Endothelial cell of umbilical vein (primary cell): ENCODE data around the gene SRGAP1. TPM values are rescaled to one million over a fixed set of nuclear protein-coding genes. Genes with fewer than 3 reads are reported as not detected.
A peak's percentile ranks its signal among the peaks of the same experiment; 100 is the strongest.

Experiments used
- BruUV-seq: library from RNA; stranded (reverse); fragments of 400-500 nt; replicated peaks from 2 replicates; lab custom pipeline; 2021; lab: Mats Ljungman, UMichigan
- CTCF ChIA-PET: fragments of 300-600, 350-600 bp; sonication (Branson Sonifier 250); formaldehyde crosslinking; loops from one replicate; lab custom pipeline; 2021; ENCODE audit warnings: antibody characterized with exemption, inconsistent platforms; lab: Charles Lee
- POLR2A ChIA-PET: fragments of 300-600, 350-600 bp; sonication (Branson Sonifier 250); formaldehyde crosslinking; loops from one replicate; lab custom pipeline; 2021; ENCODE audit warnings: antibody characterized with exemption, inconsistent platforms; lab: Charles Lee
- DNase-seq: peaks from one replicate; pipeline ENCODE4 v3.0.0-alpha.2; 2011; ENCODE audit warnings: low read depth, low spot score
- FAIRE-seq: peaks from 2 replicates; lab custom pipeline; 2011; peaks lifted over from hg19 to GRCh38; lab: Jason Lieb, UNC
- H2AFZ ChIP-seq: 2 replicates; pipeline ENCODE4 v1.6.0; 2012; ENCODE audit warnings: low read depth, low read length, control low read depth, inconsistent platforms
- H3K27ac ChIP-seq: 2 replicates; pipeline ENCODE4 v1.5.1; 2011; ENCODE audit warnings: low read depth, mild to moderate bottlenecking, control low read depth, low read length, moderate library complexity; ENCODE audit not compliant: insufficient read depth
- H3K27me3 ChIP-seq, 2 experiments: 2 replicates each; pipeline versions ENCODE4 v1.6.0 to v1.6.1; 2011; ENCODE audit warnings: low read length in 2 of 2, mixed read lengths in 1 of 2; ENCODE audit not compliant: control insufficient read depth in 2 of 2, insufficient read depth in 2 of 2
- H3K36me3 ChIP-seq, 2 experiments: 2 replicates in 1 of 2; 3 replicates in 1 of 2; pipeline ENCODE4 v1.5.1; 2011; ENCODE audit warnings: low read length in 2 of 2, mild to moderate bottlenecking in 1 of 2, moderate library complexity in 1 of 2; ENCODE audit not compliant: control insufficient read depth in 2 of 2, insufficient read depth in 2 of 2; ENCODE audit errors: extremely low read depth in 1 of 2
- H3K4me1 ChIP-seq: 3 replicates; pipeline ENCODE4 v1.5.1; 2011; ENCODE audit warnings: mild to moderate bottlenecking, low read length; ENCODE audit not compliant: control insufficient read depth, insufficient read depth; ENCODE audit errors: extremely low read depth
- H3K4me2 ChIP-seq: 2 replicates; pipeline ENCODE4 v1.6.1; 2011; ENCODE audit warnings: low read length, control low read depth, mixed read lengths; ENCODE audit not compliant: insufficient read depth
- H3K4me3 ChIP-seq, 3 experiments: fragments of 200-600 bp in 1 of 3; sonication (generic), shearing (Covaris generic) in 1 of 3; replicated peaks in 1 of 3; 2 replicates each; pipeline ENCODE4 v1.5.1; 2011 to 2016; ENCODE audit warnings: control low read depth in 3 of 3, low read length in 3 of 3, mild to moderate bottlenecking in 2 of 3, inconsistent platforms in 1 of 3, low read depth in 1 of 3, moderate library complexity in 1 of 3; ENCODE audit not compliant: insufficient read depth in 1 of 3
- H3K79me2 ChIP-seq: 2 replicates; pipeline ENCODE4 v1.6.0; 2012; ENCODE audit warnings: low read length, inconsistent platforms; ENCODE audit not compliant: control insufficient read depth, insufficient read depth
- H3K9ac ChIP-seq: replicated peaks from 2 replicates; pipeline ENCODE3; 2011; ENCODE audit warnings: low read length, control low read depth; ENCODE audit not compliant: insufficient read depth; ENCODE audit errors: extremely low read depth
- H3K9me1 ChIP-seq: replicated peaks from 3 replicates; pipeline ENCODE4 v1.6.0; 2011; ENCODE audit warnings: mild to moderate bottlenecking, low read length; ENCODE audit not compliant: control insufficient read depth, insufficient read depth; ENCODE audit errors: extremely low read depth
- H3K9me3 ChIP-seq: replicated peaks from 2 replicates; pipeline ENCODE4 v1.5.1; 2012; ENCODE audit warnings: low read length, inconsistent platforms; ENCODE audit not compliant: control insufficient read depth, insufficient read depth
- H4K20me1 ChIP-seq: replicated peaks from 2 replicates; pipeline ENCODE3; 2011; ENCODE audit warnings: mild to moderate bottlenecking, low read length; ENCODE audit not compliant: control insufficient read depth, insufficient read depth; ENCODE audit errors: extremely low read depth
- CTCF ChIP-seq, 2 donors: IDR thresholded peaks; 1 replicate in 1 of 2; 2 replicates in 1 of 2; pipeline ENCODE4 v1.5.1; 2011; ENCODE audit warnings: low read length in 2 of 2, mild to moderate bottlenecking in 2 of 2, moderate library complexity in 2 of 2, control low read depth in 1 of 2, inconsistent platforms in 1 of 2, low read depth in 1 of 2; ENCODE audit not compliant: insufficient read depth in 1 of 2; ENCODE audit errors: extremely low read depth in 1 of 2
- EZH2 ChIP-seq: IDR thresholded peaks from 2 replicates; pipeline ENCODE4 v1.6.1; 2012; ENCODE audit warnings: borderline replicate concordance, low read depth, mild to moderate bottlenecking, moderate library complexity, low read length, inconsistent platforms; ENCODE audit not compliant: severe bottlenecking
- FOS ChIP-seq: IDR thresholded peaks from 2 replicates; pipeline ENCODE4 v1.6.1; 2011; ENCODE audit warnings: mild to moderate bottlenecking, low read length, moderate library complexity, borderline replicate concordance; ENCODE audit not compliant: insufficient read depth
- GATA2 ChIP-seq: IDR thresholded peaks from 2 replicates; pipeline ENCODE4 v1.7.0; 2011; ENCODE audit warnings: low read depth, mild to moderate bottlenecking, moderate library complexity, mixed read lengths, low read length; ENCODE audit not compliant: insufficient read length, insufficient read depth
- JUN ChIP-seq: IDR thresholded peaks from 2 replicates; pipeline ENCODE4 v1.6.1; 2011; ENCODE audit warnings: borderline replicate concordance, low read depth; ENCODE audit not compliant: insufficient read length, insufficient read depth
- MAX ChIP-seq: IDR thresholded peaks from 2 replicates; pipeline ENCODE4 v1.6.1; 2011; ENCODE audit not compliant: insufficient read depth, insufficient read length
- MYC ChIP-seq: IDR thresholded peaks from one replicate; pipeline ENCODE4 v1.6.1; 2011; ENCODE audit warnings: mild to moderate bottlenecking, low read depth, low read length
- POLR2A ChIP-seq: IDR thresholded peaks from 2 replicates; pipeline ENCODE4 v1.6.1; 2012; ENCODE audit warnings: low read depth, mild to moderate bottlenecking, control low read depth, low read length
- POLR2AphosphoS5 ChIP-seq: IDR thresholded peaks from 2 replicates; pipeline ENCODE4 v1.6.1; 2012; ENCODE audit warnings: low read depth, mild to moderate bottlenecking, control low read depth, low read length, moderate library complexity; ENCODE audit not compliant: insufficient read depth
- dilution Hi-C: fragments of 300-500 bp; cut with MboI; formaldehyde crosslinking; loops from one replicate; pipeline ENCODE4 v1.15.0; 2019; ENCODE audit warnings: low sequenced_read_pairs; ENCODE audit not compliant: extremely low pct_ligation_motif_present
- intact Hi-C: fragments of 100-400 bp; cut with micrococcal nuclease; formaldehyde crosslinking; loops from one replicate; pipeline ENCODE4 v1.10.0; 2022
- polyA plus RNA-seq, 4 experiments: library from polyadenylated mRNA; depleted of rRNA in 3 of 4; stranded (reverse) in 3 of 4; unstranded in 1 of 4; fragments of >200 nt; gene quantifications; 2 replicates each; pipeline versions ENCODE4 v1.2.1 to v1.2.3, GENCODE V29; 2011 to 2012; ENCODE audit warnings: missing spikeins in 1 of 4
- total RNA-seq: library from RNA; stranded (reverse); gene quantifications from 2 replicates; pipeline ENCODE4 v1.2.3, GENCODE V29; 2021

The SRGAP1 gene
- total and polyA plus RNA-seq, 2 donors (not counting 3 experiments of a cell fraction or from before 2014, with no cell fraction given): 4.9 to 16.3 TPM

- no peak overlapping the region for H3K9ac ChIP-seq
- POLR2A ChIA-PET: no interaction called here
- DNase-seq (no peak), FAIRE-seq (no peak)
- no peak overlapping the region for H3K4me2 ChIP-seq
- no peaks in the 10 kb centered on the region for H3K9me3 ChIP-seq
- intact Hi-C loops (no loop called here), dilution Hi-C loops (no loop called here)
- H3K4me1 ChIP-seq: peaks cover 15% of the 10 kb centered on the region
- no peaks in the 10 kb centered on the region for H3K36me3 ChIP-seq
- H2AFZ ChIP-seq: peak overlapping the region; percentile 50
- CTCF ChIA-PET: interaction anchor here (1.3 to 3.1 kb wide), 2 partner anchors 11 to 331 kb away, joined by 3 to 13 read pairs; no protein-coding TSS in a partner anchor
- no TSS peak for BruUV-seq
- no peak overlapping the region for H3K27ac ChIP-seq
- TF ChIP-seq MYC (no peak), JUN (no peak), POLR2A (no peak), POLR2AphosphoS5 (no peak), FOS (no peak), GATA2 (no peak), MAX (no peak), CTCF (IDR thresholded peaks at IDR 0.05; ENCODE audit: extremely low read depth in 1 of 2, insufficient read depth in 1 of 2, low read depth in 1 of 2, low read length in 2 of 2) (no peak), EZH2 (no peak)
- H4K20me1 ChIP-seq: no peaks in the 10 kb centered on the region
- H3K27me3 ChIP-seq: no peaks in the 10 kb centered on the region
- H3K9me1 ChIP-seq: no peaks in the 10 kb centered on the region
- no peak overlapping the region for H3K4me3 ChIP-seq
- H3K79me2 ChIP-seq: no peaks in the 10 kb centered on the region
Measured at GRCh38 chr12:64170730-64171129, 326.2 kb downstream of the SRGAP1 start.
